Breast epithelium (tissue), 3 donors: ENCODE results near the gene CD28.

Experiments
- CTCF ChIP-seq, 3 donors: fragments of 450-650 bp; IDR thresholded peaks; one replicate each; pipeline ENCODE4 v1.5.1; 2016 to 2017; ENCODE audit warnings: antibody characterized with exemption in 3 of 3, mild to moderate bottlenecking in 3 of 3, moderate library complexity in 3 of 3
- POLR2A ChIP-seq: fragments of 450-650 bp; IDR thresholded peaks from one replicate; pipeline ENCODE4 v1.6.1; 2016; ENCODE audit warnings: antibody characterized with exemption, mild to moderate bottlenecking, moderate library complexity
- POLR2AphosphoS5 ChIP-seq, 3 donors: sonication (generic); formaldehyde crosslinking; IDR thresholded peaks; one replicate each; pipeline ENCODE4 v1.6.1; 2017; ENCODE audit warnings: antibody characterized with exemption in 3 of 3

- no peak for TF ChIP-seq CTCF (IDR thresholded peaks at IDR 0.05)
- TF ChIP-seq POLR2A = no peak
- TF ChIP-seq POLR2AphosphoS5 (IDR thresholded peaks at IDR 0.05) = no peak
Observed at GRCh38 chr2:203721781-203722300, 15.4 kb downstream of the CD28 start.
